ENCODE results near the gene OAS2.

The OAS2 gene

GRCh38 chr12:113030875-113031525 is 52.7 kb downstream of the OAS2 start:
- peak; percentile 49 for TF ChIP-seq CTCF (IDR thresholded peaks at IDR 0.05; ENCODE audit: low read depth, low read length)
- no peaks in the 10 kb centered on the region for H3K9me3 ChIP-seq (ENCODE audit: severe bottlenecking)
- no peaks in the 10 kb centered on the region for H3K36me3 ChIP-seq
- no peak overlapping the region for H3K4me3 ChIP-seq (ENCODE audit: low read depth, low read length)
- H3K27ac ChIP-seq, result no peak overlapping the region
- DNase-seq, result peak; percentile 68
- H3K27me3 ChIP-seq (ENCODE audit: insufficient read depth, low read depth, severe bottlenecking), result no peaks in the 10 kb centered on the region

GRCh38 chr12:113039911-113040445 is 61.7 kb downstream of the OAS2 start:
- H3K27me3 ChIP-seq (ENCODE audit: insufficient read depth, low read depth, severe bottlenecking), result no peaks in the 10 kb centered on the region
- H3K36me3 ChIP-seq, result no peaks in the 10 kb centered on the region
- no peak overlapping the region for H3K4me3 ChIP-seq (ENCODE audit: low read depth, low read length)
- TF ChIP-seq CTCF (IDR thresholded peaks at IDR 0.05; ENCODE audit: low read depth, low read length), result no peak
- no peaks in the 10 kb centered on the region for H3K9me3 ChIP-seq (ENCODE audit: severe bottlenecking)
- no peak for DNase-seq
- H3K27ac ChIP-seq, result no peak overlapping the region

- no peak for TF ChIP-seq CTCF (IDR thresholded peaks at IDR 0.05; ENCODE audit: low read depth, low read length)
- Histone ChIP-seq H3K9me3 (ENCODE audit: severe bottlenecking) (no peaks in the 10 kb centered on the region), H3K4me3 (ENCODE audit: low read depth, low read length) (no peak overlapping the region), H3K36me3 (no peaks in the 10 kb centered on the region), H3K27me3 (ENCODE audit: insufficient read depth, low read depth, severe bottlenecking) (no peaks in the 10 kb centered on the region), H3K27ac (peak overlapping the region; percentile 33; the same call in 1 of the 2 replicates)
- peak; percentile 58 for DNase-seq
These were observed 62.4 kb downstream of the OAS2 start for GRCh38 chr12:113040722-113041171.

GRCh38 chr12:113041560-113041959 is 63.2 kb downstream of the OAS2 start:
- Histone ChIP-seq H3K27ac (peak overlapping the region; percentile 33; the same call in 1 of the 2 replicates), H3K27me3 (ENCODE audit: insufficient read depth, low read depth, severe bottlenecking) (no peaks in the 10 kb centered on the region), H3K4me3 (ENCODE audit: low read depth, low read length) (no peak overlapping the region), H3K9me3 (ENCODE audit: severe bottlenecking) (no peaks in the 10 kb centered on the region), H3K36me3 (no peaks in the 10 kb centered on the region)
- DNase-seq, result no peak
- no peak for TF ChIP-seq CTCF (IDR thresholded peaks at IDR 0.05; ENCODE audit: low read depth, low read length)

- DNase-seq, result peak; percentile 91
- no peaks in the 10 kb centered on the region for H3K36me3 ChIP-seq
- H3K4me3 ChIP-seq (ENCODE audit: low read depth, low read length), result no peak overlapping the region
- H3K27ac ChIP-seq, result peak overlapping the region; percentile 49
- H3K9me3 ChIP-seq (ENCODE audit: severe bottlenecking), result no peaks in the 10 kb centered on the region
- no peaks in the 10 kb centered on the region for H3K27me3 ChIP-seq (ENCODE audit: insufficient read depth, low read depth, severe bottlenecking)
- no peak for TF ChIP-seq CTCF (IDR thresholded peaks at IDR 0.05; ENCODE audit: low read depth, low read length)
These were observed 64.9 kb downstream of the OAS2 start for GRCh38 chr12:113043240-113043639.
